Measurements from ENCODE around the gene CLRN1.

Gene CLRN1

GRCh38 chr3:150887031-150887430 lies 85.5 kb downstream of the CLRN1 start:
- TF ChIP-seq, protein P1, sequence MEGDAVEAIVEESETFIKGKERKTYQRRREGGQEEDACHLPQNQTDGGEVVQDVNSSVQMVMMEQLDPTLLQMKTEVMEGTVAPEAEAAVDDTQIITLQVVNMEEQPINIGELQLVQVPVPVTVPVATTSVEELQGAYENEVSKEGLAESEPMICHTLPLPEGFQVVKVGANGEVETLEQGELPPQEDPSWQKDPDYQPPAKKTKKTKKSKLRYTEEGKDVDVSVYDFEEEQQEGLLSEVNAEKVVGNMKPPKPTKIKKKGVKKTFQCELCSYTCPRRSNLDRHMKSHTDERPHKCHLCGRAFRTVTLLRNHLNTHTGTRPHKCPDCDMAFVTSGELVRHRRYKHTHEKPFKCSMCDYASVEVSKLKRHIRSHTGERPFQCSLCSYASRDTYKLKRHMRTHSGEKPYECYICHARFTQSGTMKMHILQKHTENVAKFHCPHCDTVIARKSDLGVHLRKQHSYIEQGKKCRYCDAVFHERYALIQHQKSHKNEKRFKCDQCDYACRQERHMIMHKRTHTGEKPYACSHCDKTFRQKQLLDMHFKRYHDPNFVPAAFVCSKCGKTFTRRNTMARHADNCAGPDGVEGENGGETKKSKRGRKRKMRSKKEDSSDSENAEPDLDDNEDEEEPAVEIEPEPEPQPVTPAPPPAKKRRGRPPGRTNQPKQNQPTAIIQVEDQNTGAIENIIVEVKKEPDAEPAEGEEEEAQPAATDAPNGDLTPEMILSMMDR (IDR thresholded peaks at IDR 0.05) = no peak

DNA sequence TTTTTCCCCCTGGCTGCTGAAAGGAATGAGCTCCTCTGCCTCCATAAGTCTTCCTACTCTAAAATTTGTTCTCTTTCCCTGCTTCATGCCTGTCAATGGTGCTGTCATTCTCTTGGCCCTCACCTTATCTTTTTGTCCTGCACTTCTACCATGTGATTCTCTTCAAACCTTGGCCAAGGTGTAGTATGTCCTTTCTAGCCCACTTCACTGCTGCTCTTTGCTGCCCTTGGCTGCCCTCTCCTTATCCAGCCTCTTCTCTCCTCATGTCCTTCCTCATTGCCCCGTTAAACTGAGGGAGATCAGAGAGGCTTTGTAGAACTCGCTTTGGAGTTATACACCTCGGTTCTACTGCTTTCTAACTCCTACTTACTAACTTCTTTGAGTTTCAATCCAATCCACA lies 87.0 kb downstream of the CLRN1 start:
- TF ChIP-seq, protein P1 (IDR thresholded peaks at IDR 0.05) = no peak

DNA sequence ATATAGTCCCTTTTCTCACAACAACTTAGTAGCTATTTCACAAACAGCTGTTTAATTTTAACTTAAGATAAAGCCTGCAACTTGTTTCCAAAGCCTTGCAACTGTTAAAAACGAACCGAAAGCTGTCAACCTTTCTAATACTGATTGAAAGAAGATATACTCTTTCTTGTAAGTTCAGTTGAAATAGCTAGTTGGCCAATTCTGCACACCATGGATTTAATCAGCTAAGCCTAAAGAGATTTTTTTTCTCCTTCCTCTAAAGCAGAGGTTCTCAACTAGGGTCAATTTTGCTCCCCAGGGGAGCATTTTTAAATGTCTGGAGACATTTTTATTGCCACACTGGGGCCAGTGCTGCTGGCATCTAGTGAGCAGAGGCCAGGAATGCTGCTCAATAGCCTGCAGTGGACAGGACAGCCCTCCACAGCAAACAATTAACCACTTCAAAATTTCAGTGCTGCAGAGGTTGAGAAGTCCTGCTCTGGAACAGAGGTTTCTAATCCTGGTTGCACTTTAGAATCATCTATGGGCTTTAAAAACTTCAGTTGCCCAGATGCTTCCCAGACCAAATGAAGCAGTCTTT lies 93.4 kb downstream of the CLRN1 start:
- TF ChIP-seq, protein P1 (IDR thresholded peaks at IDR 0.05) = no peak

- TF ChIP-seq, protein P1 (IDR thresholded peaks at IDR 0.05) = no peak
Observed at GRCh38 chr3:150878290-150878689, 94.2 kb downstream of the CLRN1 start.

- TF ChIP-seq, protein P1 (IDR thresholded peaks at IDR 0.05) = no peak
Observed at GRCh38 chr3:150877303-150877702, 95.2 kb downstream of the CLRN1 start.

DNA sequence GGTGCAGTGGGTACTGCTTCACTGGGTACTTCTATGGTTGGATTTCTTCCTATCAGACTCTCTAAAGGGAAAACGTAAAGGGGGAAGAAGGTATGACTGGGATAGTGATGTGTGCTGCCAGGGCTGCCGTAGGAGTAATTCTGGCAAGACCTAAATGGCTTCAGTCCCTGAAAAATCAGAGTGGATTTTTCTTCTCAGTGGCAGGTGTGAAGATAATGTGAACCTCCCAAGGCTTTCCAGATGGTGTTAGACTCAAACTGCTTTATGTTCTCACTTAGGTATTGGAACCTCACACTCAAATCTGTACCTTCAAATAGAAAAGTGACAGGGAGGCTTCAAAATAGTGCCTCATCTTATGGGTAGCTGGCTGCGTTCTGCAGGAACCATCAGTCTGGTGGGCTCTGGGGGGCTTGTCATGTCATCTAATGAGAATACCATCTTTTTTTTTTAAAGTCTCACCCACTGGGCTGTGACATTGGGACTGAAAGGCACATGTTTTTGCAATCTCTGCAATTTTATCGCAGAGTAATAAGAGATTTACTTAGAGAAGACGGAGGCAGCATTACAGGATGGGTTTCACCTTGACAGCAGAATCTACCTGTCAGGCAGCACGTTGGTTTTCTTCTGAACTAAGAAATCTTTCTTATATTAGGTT lies 95.8 kb downstream of the CLRN1 start:
- TF ChIP-seq, protein P1 (IDR thresholded peaks at IDR 0.05) = no peak

All from LNCAP (cell line).